GM12865 (cell line): ENCODE measurements around the gene ZC3H7A.

ENCODE experiments used
- DNase-seq: peaks from one replicate; pipeline ENCODE4 v3.0.0; 2010; ENCODE audit warnings: low read depth
- H3K4me3 ChIP-seq: 2 replicates; pipeline ENCODE4 v1.5.1; 2011; ENCODE audit warnings: mild to moderate bottlenecking, low read depth, low read length, control low read depth
- CTCF ChIP-seq: IDR thresholded peaks from 2 replicates; pipeline ENCODE4 v1.5.1; 2011; ENCODE audit warnings: low read length, control low read depth, low read depth, inconsistent platforms; ENCODE audit not compliant: insufficient read depth; ENCODE audit errors: missing control alignments

The ZC3H7A gene

GRCh38 chr16:11768849-11769248, 28.2 kb downstream of the ZC3H7A start:
- H3K4me3 ChIP-seq, result peak overlapping the region; percentile 20; the same call in 1 of the 2 replicates
- TF ChIP-seq CTCF, result no peak

GRCh38 chr16:11762431-11762830, 34.6 kb downstream of the ZC3H7A start:
- DNase-seq, result no peak
- no peak overlapping the region for H3K4me3 ChIP-seq
- no peak for TF ChIP-seq CTCF

More at GRCh38 chr16:11768849-11769248, 28.2 kb downstream of the ZC3H7A start:
- peak; percentile 67 for DNase-seq

- DNase-seq, result no peak
- H3K4me3 ChIP-seq, result no peak overlapping the region
- TF ChIP-seq CTCF, result no peak
These were observed 37.1 kb downstream of the ZC3H7A start for GRCh38 chr16:11759997-11760396.

- no peak for DNase-seq
- no peak overlapping the region for H3K4me3 ChIP-seq
- no peak for TF ChIP-seq CTCF
These were observed 37.8 kb downstream of the ZC3H7A start for GRCh38 chr16:11759163-11759834.

GRCh38 chr16:11757671-11758545, 39.1 kb downstream of the ZC3H7A start:
- TF ChIP-seq CTCF, result no peak
- H3K4me3 ChIP-seq, result no peak overlapping the region
- DNase-seq, result no peak

GRCh38 chr16:11756248-11756647, 40.8 kb downstream of the ZC3H7A start:
- no peak for TF ChIP-seq CTCF
- DNase-seq, result no peak
- no peak overlapping the region for H3K4me3 ChIP-seq
